ENCODE measurements around the gene KRT12. TPM values are rescaled to one million over a fixed set of nuclear protein-coding genes. Genes with fewer than 3 reads are reported as not detected.

The KRT12 gene
- total RNA-seq, 1 donor from 2014 or later = 4.6 TPM

DNA sequence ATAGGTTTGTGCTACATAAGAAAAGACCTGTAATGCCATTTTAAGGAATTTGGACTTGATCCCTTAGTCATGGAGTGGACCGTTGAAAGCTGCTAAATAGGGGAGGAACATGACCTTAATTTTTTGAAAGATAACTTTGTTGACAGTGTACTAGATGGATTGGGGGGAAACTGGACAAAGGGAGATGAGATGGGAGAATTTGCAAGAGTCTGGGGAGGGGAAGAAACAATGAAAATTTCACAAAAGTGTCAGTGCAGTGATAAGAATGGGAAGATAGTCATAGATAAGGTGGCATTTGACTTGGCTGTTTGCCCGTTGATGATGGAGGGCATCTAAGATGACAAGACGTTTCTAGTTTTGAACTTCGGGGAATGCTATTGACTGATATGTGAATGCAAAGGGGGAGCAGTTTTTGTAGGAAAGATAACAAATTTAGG is 22.3 kb downstream of the KRT12 start:
- no peak for DNase-seq (ENCODE audit: low spot score)

DNA sequence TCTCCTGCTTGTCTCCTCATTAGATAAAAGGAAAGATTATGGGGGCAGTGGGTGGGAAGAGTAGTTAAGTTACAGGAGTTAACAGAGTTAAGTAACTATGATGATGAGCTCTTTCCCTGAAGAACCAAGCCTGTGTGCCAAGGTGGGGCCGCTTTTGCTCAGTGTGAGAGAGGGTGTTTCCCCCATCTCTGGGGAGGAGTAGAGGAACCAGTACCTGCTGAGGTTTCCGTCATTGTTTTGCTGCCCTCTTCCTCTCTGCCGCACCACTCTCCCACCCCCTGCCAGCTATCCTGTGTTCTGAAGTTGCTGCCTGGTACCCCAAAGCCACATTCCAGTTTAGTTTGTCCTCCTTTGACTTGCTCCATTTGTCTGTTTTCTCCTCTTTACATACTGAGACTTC is 23.8 kb downstream of the KRT12 start:
- no peak for DNase-seq (ENCODE audit: low spot score)

DNA sequence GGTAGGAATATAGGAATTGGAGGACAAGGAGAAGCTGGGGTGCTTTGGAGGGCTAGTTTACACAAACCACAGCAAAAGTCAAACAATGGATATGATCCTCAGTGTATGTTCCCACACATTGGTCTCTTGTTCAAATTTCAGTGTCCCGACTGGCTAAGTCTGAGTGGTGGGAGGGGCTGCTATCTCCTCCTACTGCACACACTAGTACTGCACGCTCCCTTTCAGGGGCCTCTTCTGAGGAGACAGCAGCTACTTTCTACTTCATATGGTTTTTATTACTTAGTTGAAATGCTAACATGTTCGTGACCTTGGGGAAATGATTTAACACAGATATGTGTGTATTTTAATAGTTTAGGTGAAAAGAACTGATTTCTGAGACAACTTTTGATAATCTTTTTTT is 25.8 kb downstream of the KRT12 start:
- DNase-seq (ENCODE audit: low spot score) = peak; percentile 43

DNA sequence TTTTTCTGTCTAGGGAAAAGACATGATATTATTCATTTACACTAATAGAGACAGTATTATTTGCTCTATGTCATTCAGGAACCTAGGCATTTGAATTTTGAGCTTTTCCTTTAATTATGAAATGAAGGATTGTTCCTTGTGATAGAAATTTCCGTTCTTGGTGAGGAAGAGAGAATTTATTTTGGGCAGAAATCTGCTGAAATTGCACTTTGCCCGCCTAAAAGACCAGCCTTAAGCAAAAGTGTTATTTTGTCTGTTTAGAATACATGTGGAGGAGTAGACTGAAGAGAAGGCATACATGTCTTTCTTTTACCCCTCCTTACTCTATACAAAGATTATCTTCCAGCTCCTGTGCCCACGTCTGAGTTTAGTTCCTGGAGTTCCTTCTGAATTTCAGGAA is 27.8 kb downstream of the KRT12 start:
- no peak for DNase-seq (ENCODE audit: low spot score)

DNA sequence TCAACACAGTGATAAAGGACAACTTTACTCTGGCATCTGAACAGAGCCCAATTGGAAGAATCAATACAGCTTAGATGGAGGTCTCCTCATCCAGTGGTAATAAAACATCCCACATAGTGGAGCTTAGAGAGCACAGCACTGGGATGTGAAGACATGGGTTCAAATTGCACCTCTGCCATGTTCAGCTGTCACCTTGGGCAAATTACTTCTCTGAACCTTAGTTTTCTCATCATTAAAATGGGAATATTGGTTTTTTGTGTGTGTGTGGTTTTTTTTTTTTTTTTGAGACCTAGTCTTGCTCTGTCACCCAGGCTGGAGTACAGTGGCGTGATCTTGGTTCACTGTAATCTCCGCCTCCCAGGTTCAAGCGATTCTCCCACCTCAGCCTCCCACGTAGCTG is 31.0 kb downstream of the KRT12 start:
- no peak for DNase-seq (ENCODE audit: low spot score)

DNA sequence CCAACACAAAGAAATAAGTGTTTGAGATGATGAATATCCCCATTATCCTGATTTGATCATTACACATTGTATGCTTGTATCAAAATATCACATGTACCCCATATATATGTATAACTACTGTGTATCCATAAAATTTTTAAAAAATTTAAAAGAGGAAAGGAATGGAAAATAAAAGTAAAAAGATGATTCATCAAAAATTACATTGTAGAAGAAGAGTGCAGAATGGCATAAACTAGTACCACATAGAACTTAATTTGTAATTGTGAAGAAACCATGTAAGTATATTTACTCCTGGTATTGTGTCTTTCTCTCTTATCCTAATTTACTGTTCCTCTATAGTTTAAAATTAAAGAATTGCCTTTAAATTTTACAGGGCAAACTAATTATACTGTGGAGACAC is 33.1 kb downstream of the KRT12 start:
- DNase-seq (ENCODE audit: low spot score) = no peak

DNA sequence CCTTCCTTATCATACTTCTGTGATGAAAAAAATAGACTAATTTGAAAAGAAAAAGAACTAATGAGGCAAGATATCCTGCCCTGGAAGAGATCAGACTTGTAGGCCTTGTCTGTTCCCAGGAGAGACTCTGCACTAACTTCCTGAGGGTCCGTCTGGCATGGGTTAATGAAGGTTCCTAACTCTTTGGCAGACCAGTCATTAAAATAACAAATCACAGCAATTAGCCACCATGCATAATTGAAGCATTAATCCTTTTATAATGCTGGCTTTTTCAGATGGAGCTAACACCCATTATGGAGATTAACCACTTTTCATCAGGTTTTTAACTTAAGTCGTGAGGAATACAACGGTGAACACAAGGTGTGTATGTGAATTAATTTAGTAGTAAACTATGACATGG is 34.2 kb downstream of the KRT12 start:
- DNase-seq (ENCODE audit: low spot score) = no peak

DNA sequence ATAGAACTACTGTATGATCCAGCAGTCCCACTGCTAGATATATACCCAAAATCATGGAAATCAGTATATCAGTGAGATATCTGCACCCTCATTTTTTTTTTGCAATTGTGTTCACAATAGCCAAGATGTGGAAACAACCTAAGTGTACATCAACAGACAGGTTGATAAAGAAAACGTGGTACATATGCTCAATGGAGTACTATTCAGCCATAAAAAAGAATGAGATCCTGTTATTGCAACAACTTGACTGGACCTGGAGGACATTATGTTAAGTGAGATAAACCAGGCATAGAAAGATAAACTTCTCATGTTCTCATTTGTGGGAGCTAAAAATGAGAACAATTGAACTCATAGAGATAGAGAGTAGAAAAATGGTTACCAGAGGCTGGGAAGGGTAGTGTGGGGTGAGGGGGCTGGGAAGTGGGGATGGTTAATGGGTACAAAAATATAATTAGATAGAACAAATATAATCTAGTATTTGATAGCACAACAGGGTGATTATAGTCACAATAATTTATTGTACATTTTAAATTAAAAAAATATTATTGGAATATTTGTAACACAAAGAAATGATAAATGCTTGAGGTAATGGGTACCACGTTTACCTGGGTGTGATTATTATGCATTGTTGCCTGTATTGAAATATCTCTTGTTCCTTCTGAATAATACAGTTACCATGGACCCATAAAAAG is 36.8 kb downstream of the KRT12 start:
- DNase-seq (ENCODE audit: low spot score) = no peak

DNA sequence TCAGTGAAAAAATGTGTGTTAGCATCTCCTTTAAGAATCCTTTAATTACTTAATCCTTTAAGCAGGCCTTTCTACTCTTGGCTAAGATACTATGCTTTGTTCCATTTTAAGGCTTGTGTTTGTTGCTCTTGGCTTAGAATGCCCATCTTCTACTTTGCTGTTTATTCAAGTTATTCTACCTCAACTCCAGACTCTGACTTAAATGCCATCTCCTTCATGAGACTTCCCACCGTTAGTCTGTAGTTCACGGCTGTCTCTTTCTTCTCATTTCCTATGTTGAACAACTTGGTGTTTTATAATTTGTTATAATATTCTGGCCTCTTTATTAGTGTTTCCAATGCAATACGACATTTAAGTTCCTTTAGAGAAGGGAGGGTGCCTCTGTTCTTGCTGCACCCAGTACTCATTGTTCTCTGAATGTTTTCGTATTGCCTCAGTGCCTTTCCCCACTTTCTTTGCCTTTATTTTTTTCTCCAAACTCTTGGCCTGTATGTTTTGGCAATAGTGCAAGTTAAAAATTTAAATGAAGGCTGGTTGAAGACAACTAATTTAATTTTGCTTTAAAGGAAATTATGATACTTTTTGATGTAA is 38.5 kb downstream of the KRT12 start:
- DNase-seq (ENCODE audit: low spot score) = no peak

DNA sequence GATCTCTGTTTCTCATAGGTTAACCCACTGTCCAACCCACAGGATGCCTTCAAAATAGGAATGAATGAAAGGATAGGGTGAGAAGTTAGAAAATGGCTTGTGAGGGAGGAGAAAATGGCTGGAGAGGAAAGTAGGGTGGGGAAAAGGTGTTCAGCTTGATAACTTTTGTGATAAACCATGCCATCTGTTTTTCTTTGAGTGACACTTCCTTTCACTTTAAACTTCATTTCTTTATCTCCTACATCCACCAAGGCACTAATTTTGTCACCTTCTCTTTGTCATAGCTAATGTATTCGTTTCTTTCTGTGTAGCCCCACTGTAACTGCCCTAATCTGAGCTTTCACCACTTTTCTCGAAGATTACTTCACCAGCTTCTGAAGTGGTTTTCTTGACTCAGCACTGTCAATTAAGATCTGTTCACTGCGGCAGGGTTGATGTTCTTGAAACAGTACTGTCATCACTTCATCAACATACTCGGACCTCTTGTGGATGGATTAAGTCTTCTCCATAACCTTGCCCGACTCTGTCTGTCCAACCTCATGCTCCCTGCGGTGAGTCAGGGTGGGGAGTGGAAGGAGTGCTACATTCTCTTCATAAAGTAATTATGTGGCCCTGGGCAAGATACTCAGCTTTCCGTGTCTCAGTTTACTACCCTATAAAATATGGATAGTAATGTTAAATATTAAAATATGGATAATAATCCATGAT is 39.1 kb downstream of the KRT12 start:
- DNase-seq (ENCODE audit: low spot score) = no peak

DNA sequence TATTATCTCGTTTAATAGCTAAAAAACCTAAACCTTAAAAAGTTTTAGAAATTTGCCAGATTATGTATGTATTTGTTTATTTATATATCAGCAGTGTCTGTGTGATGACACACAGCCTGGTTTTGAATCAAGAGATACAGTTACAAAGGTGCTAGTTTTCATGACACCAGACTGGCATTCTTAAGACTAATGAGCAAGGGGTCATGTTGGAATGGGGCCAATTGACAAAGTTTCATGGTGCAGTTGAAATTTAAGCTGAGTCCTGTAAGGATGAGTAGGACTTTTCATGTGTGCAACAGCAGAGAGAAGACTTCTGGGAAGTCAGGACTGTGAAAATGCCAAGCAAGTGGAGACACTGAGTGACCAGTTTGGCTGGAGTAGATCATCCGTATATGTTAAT is 41.4 kb downstream of the KRT12 start:
- no peak for DNase-seq (ENCODE audit: low spot score)

DNA sequence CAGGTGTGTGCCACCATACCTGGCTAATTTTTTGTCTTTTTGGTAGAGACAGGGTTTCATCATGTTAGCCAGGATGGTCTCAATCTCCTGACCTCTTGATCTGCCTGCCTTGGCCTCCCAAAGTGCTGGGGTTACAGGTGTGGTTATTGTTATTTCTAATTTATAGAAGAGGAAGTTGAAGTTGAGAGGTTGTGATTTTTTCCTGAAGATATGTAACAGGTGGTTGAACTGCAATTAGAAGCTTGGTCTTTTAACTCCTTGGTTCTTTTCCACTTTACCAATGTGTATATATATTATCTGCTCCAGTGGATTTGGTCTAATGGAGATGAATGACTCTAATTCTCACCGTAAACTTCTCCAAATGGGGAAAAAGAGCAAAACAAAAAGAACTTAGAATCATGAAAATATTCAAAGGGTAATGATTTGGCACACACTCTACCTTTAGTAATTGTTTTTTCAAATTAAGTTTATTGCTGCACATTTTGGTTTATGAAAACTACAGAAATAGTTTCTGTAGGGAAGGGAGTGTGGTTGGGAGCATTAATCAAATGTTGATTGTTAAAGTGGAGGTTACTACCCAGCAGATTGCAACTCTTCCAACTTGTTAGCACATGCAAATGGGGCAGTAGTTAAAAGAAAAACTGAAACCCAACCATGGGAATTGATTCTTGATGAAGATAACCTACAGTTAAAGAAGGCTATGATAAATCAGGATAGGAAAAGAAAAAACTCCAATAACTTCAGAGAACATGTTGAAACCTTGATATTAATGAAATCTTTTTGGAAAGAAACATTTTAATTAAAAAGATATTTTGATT is 42.8 kb downstream of the KRT12 start:
- peak; percentile 36 for DNase-seq (ENCODE audit: low spot score)

DNA sequence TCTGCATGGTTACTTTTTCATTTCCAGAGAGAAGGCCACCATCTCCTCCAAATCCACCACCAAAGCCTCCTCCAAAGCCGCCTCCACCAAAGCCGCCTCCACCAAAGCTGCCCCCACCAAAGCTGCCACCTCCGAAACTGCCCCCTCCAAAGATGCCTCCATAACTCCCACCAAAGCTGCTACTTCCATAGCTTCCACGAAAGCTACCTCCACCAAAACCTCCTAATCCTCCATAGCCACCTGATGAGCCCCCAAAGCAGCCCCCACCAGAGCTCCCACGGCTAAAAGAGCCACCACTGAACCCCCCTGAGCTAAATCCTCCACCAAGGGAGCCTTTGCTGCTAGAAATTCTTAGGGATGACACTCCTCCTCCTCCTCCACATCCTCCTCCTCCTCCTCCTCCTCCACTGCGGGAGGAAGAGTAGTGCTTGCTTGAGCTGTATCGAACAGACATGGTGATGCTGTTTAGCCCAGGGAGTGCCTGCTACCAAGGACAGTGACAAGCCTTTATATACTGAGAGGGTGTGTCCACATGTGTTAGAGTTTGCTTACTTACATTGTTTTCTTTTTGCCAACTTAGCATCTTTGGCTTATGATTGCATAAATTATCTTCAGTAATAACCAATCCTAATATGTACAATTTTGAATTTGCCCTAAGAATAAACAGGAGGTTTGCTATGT is 44.8 kb downstream of the KRT12 start, which contains the start of gene KRT10:
Gene KRT10 (minus strand): TSS at position 483 of the 681 bp plus-strand sequence. CDS start 29 bp downstream, at position 454.
- DNase-seq (ENCODE audit: low spot score) = no peak

DNA sequence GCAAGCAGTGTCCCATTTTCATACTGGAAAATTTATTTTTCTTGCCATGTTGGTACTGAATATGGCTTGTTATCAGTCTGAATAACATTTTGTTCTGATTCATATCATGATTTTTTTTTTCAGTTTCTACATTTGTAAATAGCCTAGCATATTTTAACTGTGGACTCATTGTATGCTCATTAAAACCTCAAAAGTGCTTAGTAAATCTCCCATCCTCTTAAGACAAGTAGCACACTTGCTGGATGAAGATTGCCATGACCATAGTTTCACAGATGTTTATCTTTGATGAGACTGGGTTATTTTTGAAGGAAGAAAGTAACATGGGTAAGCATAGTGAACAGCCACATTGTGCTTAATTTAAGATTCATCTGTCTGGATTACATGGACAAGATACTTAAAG is 45.5 kb downstream of the KRT12 start:
- DNase-seq (ENCODE audit: low spot score) = no peak

DNA sequence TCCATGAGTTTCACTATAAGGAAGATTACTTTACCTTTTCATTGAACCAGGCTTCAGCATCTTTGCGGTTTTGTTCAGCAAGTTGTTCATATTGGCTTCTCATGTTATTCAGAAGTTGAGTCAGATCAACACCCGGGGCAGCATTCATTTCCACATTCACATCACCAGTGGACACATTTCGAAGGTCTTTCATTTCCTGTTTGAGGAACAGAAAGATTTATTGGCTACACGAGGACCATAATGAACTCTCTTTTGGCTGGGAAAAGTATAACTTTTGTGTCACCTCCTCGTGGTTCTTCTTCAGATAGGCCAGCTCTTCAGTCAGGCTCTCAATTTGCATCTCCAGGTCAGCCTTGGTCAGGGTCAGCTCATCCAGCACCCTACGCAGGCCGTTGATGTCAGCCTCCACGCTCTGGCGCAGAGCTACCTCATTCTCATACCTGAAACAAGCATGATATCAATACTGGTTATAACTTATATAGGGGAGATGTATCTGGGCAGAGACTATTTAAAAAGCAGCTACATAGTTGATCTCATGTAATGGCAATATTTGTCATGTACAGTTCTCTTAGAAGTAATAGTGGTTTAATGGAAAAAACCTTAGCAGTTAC is 46.7 kb downstream of the KRT12 start:
- DNase-seq (ENCODE audit: low spot score) = no peak

DNA sequence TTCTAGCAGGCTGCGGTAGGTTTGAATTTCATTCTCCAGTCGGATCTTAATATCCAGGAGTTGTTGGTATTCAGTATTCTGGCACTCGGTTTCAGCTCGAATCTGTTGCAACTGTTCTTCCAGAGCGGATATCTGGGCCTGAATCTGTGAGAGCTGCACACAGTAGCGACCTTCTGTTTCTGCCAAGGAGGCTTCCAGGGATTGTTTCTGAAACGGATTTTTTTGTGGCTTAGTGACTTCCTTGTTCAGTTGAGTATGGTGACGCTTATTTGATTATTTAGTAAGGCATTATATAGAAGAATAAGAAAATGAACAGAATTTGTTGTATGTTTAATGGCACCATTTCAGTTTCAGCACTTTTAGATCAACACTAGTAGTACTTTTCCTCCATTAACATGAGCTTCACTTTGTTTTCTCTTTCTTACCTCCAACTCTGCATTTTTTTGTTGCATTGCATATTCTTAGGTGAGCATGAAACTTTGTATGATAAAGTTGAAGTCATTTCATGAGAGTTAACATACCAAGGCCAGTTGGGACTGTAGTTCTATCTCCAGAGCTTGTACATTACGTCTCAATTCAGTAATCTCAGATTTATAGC is 47.4 kb downstream of the KRT12 start:
- peak; percentile 35 for DNase-seq (ENCODE audit: low spot score)

DNA sequence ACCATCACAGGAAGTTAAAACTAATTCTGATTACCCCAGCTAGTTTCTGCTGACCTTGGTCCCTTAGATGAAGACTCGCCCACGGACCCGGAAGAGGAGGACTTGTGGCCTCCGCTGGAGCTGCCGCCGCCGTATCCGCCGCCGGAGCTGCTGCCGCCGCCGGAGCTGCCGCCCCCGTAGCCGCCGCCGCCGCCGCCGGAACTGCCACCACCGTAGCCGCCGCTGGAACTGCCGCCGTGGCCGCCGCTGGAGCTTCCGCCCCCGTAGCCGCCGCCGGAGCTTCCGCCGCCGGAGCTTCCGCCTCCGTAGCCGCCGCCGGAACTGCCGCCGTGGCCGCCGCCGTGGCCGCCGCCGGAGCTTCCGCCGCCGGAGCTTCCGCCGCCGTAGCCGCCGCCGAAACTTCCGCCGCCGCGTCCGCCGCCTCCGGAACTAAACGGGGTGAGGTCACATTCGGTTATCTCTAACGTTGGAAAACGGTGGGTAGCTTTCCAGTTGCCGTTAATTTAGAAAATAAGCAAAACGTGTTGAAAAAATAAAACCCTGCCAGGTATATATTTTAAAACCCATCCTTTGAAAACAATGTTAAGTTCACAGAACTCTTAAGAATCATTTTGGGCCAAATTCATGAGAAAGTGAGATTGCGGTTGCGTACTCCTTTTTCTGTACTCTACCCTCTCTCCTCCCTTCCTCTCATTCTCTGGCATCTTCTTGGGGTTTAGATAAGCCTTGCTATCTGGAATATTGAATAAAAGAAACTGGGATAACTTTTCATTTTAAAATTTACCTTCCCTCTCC is 48.1 kb downstream of the KRT12 start:
- peak; percentile 86 for DNase-seq (ENCODE audit: low spot score)

DNA sequence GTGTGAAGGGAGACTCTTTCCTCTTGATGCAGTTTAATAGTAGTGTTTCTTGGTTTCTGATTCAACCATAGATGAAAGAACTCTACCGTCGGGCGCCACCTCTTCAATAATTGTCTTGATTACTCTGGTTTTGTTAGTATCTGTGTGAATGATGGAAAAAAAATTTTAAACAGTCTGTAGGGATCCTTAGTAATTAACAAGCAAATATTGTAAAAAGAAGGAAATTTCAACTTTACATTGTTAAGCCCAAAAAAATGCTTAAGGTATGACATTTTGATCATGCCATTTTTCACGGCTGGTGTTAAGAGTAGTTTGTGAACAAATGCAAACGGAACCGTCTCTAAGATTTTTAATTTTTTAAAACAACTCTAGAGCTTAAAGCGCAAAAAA is 48.7 kb downstream of the KRT12 start:
- peak; percentile 4 for DNase-seq (ENCODE audit: low spot score)

DNA sequence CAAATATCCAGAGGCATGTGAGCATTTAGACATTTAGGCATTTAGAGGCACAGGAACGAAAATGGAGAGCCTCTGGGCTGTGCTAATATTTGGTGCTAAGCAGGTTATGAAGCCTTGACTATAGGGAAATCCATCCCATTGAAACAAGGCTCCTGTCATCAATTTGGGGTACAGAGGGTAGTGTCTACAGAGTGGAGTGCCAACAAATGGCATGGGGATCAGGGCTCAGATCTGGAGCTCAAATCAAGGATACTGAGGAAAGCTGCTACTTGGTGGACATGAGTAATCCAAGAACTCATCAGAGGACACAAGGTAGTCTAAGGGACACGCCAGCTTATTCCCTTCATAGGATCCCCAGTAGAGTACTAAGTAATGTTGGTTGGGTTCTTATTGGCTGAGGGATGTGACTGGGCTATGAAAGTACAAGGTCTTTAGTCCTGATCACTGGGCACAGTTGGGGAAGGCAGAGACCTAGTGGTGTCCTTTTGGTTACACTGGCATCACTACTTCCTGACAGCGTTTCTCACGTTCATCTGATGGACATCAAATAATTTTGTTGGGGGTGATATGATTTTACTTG is 49.8 kb downstream of the KRT12 start:
- DNase-seq (ENCODE audit: low spot score) = no peak
